Muscle of back (tissue), 11 donors: ENCODE data around the gene HOXB4. TPM values are rescaled to one million over a fixed set of nuclear protein-coding genes. Genes with fewer than 3 reads are reported as not detected.

Experiments used
- DNase-seq, 3 donors: peaks; one replicate each; pipeline versions ENCODE4 v3.0.0 to v3.0.0-alpha.2; 2013
- polyA plus RNA-seq, 10 donors: library from polyadenylated mRNA; unstranded; fragments of 120-200 nt; gene quantifications; one replicate each; pipeline ENCODE4 v1.2.1, GENCODE V29; 2013; ENCODE audit not compliant: insufficient read length in 10 of 10

Gene HOXB4
- polyA plus RNA-seq, 10 donors: 1.1 to 10.7 (median 6.1) TPM

- no peak for DNase-seq
Measured at GRCh38 chr17:48561884-48562810, 16.0 kb downstream of the HOXB4 start.

DNA sequence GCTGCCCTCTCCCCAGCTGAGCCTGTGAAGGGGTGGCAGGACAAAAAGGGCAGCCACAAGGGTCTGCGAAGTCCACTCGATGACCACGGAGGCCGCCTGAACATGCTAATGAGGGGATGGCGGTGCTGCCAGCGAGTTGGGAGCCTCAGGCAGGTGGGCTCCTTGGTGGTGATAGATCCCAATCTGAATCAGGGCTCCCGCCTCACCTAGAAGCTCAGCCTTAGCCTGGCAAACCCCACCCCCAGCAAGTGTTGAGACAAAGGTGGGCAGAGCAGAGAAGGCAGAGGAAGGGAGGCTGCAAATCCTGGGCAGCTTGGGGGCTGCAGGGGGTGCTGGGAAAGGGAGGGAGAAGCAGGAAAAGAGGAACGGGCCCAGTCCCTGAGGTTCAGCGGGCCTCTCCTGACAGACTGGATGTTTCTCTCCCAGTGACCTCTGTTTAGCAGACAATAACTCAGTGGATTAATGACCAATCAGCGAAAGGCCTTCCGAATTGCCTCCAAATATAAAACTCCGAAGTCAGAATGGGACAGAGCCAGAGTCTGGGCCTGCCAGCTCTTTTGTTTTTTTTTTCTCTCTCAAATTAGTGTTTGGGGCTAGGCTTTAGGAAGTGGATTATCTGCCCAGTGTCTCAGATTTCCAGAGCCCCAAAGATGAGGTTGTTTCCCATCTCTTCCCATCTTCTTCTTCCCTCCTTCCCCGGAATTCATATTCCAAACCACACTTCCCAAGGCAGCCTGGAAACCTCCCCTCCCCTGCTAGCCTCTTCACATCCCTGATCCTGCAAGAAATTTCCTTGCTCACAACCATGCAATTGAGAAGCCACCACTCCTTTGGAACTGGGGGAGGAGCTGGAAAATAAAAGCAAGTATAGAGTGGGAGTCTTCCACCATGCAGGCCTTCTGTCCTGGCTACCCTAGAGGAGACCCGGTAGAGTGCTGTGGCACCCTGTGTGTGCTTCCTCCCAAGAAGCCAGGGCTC lies 18.0 kb downstream of the HOXB4 start:
- no peak for DNase-seq

DNA sequence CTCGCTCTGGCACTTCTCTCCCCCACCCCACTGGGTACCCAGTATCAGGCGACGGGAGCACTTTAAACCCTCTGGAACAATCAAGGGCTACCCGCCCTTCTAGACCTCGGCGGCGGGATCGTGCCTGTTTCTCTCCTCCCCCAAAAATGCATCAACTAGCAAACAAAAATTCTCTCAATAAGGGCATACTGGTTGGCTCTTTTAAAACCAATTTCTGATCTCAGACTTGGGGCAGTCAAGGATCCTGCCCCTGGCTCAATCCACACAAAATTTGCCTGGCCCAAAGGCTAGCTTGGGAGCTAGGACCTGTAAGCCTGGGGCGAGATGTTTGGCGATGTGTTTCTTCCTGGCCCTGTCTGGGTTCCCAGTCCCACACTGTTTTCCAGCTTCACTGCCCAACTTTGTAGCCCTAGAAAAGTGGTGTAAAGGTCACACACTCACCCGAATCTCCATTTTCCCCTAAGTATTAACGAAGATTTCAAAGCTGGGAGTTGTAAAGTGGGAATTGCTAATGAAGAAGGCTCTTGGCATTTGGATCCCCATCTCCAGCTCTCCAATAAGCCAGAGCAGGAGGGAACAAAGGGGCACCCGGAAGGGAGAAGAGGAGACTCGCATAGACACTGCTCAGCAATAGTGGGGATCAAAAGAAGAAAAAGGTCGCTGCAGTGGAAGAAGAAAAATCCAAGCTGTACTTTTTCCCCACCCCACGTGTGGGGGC lies 18.9 kb downstream of the HOXB4 start:
- DNase-seq: no peak

DNA sequence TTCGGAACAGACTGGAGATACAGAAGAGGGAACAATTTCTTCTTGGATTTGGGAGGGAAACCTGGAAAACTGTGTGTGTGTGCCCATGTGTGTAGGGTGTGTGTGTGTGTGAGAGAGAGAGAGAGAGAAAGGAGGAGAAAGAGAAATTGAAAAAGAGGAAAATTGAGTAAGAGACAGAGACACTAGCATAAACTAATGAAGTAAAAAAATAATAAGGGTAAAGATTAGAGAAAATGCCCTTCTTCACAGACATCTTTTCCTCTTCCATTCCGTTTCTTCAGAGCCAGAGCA lies 19.4 kb downstream of the HOXB4 start:
- DNase-seq: no peak

- peak in 1 of 3 donors; percentile 2 for DNase-seq
Measured at GRCh38 chr17:48558057-48558830, 19.9 kb downstream of the HOXB4 start.

DNA sequence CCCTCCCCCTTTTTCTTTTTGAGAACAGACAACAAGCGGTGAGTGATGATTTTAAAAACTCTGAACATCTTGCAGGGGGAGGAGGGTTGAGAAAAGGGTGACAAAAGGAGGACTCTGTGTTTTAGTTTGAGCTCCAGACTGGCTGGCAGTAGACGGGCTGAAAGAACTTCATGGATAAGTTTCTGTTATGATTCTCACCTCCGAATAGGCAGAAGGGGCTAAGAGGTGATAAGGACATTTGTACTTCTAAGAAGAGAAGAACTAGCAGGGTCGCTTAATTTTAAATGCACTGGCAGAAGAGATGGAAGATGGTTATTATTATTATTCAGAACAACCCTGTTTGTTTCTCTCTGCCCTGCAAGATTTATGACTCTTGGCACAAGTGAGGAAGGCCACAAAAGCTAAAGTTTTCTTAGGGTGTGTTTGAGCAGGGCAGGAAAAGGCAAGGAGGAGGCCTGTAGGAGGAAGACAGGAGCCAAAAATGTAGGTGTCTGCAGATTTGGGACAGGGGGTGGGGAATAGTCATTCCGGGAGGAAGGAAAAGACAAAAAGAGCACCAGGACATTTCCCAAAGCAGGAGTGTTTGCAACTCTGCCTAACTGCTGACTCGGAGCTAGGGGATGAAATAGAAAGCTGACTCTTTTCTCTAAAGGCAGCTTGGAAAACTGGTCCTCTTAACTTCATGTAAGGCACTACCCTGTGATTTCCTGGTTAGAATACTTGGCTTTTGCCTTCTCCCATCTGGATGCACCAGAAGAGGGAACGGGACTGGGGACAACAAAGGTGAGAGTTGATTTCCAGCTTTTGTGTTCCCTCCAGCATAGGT lies 21.4 kb downstream of the HOXB4 start:
- DNase-seq: peak in 2 of 3 donors; percentile 22 to 48

DNA sequence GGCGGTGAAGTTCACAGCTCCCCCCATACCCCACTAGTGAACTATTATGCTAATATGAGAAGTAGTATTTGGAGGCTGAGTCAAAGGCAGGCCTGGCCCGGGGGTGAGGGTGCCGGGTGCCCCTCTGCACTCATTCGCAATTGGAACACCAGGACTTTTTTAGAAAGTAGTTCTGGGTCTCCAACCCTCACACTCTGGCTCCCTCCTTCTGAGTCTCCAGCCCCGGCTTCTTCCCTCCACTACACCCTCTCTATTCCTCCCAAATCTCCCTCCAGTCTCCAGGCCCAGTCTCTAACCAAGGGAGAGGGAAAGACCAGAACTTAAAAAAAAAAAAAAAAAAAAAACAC lies 21.9 kb downstream of the HOXB4 start:
- DNase-seq: no peak

DNA sequence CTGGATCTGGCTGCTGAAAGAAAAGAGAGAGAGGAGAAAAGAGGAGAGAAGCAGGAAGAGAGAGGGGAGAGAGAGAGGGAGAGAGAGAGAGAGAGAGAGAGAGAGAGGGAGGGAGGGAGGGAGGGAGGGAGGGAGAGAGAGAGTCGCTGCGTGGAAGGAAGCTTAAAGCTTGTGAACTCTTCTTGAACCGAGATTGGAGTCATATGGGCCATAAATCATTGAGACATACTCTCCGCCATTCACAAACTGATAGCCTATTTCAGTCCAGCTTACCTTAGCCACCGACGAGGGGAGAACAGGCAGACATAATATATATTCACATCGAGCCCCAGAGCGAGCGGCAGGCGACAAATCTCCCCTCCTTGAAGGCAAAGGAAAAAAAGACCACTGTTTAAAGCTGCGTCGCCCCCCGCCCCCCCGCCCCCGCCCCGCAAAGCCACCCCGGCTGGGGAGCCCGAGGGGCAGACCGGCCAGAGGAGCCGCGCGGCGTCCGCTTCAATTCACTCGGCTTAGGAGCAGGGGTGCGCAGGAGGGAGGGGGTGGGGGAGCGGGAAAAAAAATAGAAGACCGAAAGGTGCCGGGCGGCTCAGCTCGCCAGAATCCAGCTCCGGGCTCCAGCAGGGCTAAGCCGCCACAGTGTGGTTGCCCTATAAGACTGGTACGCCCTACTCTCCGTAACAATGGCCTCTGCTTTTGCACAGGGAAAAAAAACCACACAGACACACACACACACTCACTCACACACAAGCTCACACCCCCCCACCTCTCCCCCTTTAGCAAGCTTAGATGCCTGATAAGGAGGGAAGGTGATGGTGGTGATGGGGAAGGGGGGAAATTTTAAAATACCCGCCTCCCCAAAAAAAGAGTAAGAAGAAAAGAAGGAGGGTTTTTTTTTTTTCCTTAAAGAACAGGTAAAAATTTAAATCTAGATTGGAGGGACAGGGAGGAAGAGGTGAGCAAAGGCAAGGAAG lies 22.6 kb downstream of the HOXB4 start:
- DNase-seq: peak in 2 of 3 donors; percentile 89 to 94

- DNase-seq: peak in 1 of 3 donors; percentile 76
Measured at GRCh38 chr17:48554412-48555257, 23.5 kb downstream of the HOXB4 start.

GRCh38 chr17:48553826-48554225 lies 24.3 kb downstream of the HOXB4 start:
- no peak for DNase-seq

- no peak for DNase-seq
Measured at GRCh38 chr17:48553190-48553547, 25.0 kb downstream of the HOXB4 start.

GRCh38 chr17:48552466-48553189 lies 25.5 kb downstream of the HOXB4 start:
- no peak for DNase-seq

DNA sequence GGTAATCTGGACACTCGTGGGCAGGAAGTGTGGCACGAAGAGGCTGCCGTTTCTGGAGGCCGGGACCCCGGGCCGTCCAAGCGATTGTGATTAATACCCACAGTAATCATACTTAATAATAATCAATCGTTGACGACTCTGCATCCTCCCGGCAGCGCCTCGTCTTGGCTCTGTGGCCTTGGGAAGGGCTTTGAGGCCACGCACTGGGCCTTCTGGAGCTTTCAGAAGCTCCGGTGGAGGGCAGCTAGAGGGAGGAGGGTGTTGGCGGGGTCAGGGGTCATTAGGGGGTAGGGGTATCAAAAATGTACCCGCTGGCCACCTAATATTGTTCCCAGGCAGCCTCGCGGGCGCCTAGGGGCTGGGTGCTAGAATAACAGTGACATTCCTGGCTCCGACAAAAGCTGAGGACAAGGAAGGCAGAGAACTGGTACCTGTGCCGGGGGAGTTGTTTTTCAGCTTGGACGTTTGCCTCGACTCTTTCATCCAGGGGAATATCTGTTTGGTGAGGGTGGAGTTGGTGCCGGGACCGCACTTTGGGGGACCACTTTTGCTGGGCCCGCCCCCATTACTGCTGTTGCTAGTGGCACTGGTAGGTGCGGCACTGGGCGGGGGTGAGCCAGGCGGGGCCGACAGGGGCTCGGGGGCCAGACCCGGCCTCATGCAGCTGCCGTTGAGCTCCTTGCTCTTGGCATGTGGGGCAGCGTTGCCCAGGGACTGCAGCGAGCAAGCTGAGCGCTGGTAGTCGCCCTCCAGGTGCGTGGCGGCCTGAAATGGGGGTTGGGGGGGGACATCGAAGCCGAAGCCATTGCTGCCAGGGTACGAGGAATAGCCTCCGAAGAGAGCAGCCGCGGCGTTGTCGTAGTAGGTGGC lies 26.3 kb downstream of the HOXB4 start:
- no peak for DNase-seq

GRCh38 chr17:48551214-48551555 lies 27.0 kb downstream of the HOXB4 start:
- no peak for DNase-seq

DNA sequence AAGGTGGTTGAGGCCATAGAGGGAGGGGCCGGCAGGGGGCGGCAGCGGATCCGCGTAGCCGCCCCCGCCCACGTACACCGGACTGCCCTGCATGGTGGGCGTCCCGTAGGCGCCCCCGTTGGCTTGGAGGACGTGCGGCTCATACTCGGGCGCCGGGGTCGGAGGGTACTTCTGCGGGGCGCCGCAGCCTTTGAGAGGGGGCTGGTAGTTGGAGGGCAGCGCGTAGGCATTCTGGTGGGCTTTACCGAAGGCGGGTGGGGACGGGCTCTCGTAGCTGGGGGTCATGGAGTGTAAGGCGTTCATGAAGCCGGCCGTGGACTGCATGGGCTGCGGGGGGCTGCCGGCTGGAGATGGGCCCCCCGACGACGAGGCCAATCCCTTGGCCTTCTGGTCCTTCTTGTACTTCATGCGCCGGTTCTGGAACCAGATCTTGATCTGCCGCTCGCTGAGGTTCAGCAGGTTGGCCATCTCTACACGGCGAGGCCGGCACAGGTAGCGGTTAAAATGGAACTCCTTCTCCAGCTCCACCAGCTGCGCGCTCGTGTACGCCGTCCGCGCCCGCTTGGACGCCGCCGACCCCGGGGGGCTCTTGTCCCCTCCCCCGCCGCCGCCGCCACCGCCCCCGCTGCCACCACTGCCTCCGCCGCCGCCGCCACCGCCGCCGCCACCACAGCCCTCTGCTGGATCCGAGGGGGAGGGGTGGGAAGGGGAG lies 27.5 kb downstream of the HOXB4 start:
- no peak for DNase-seq
